ENCODE measurements around the gene FAM81B.

The FAM81B gene

GRCh38 chr5:95487880-95488279, 96.7 kb downstream of the FAM81B start:
- no peak for DNase-seq
